HepG2 (cell line): Measurements from ENCODE around the gene TMED5. TPM values are rescaled to one million over a fixed set of nuclear protein-coding genes. Genes with fewer than 3 reads are reported as not detected.

ENCODE experiments used
- ARNTL ChIP-seq: sonication (generic); formaldehyde crosslinking; IDR thresholded peaks from 2 replicates; pipeline ENCODE4 v1.4.0; 2020; ENCODE audit warnings: mild to moderate bottlenecking, missing genetic modification reagents
- FOXK2 ChIP-seq: fragments of 450-650 bp; IDR thresholded peaks from 2 replicates; pipeline ENCODE4 v1.6.1; 2016
- FOXM1 ChIP-seq: sonication (generic); formaldehyde crosslinking; IDR thresholded peaks from 2 replicates; pipeline ENCODE4 v1.5.0; 2020; ENCODE audit warnings: missing genetic modification reagents
- HDAC2 ChIP-seq: sonication (generic); formaldehyde crosslinking; IDR thresholded peaks from 2 replicates; pipeline ENCODE4 v1.4.0; 2020; ENCODE audit warnings: missing genetic modification reagents
- HIVEP1 ChIP-seq: sonication (generic); formaldehyde crosslinking; IDR thresholded peaks from 2 replicates; pipeline ENCODE4 v1.4.0; 2020; ENCODE audit warnings: mild to moderate bottlenecking, missing genetic modification reagents
- NFKB2 ChIP-seq: sonication (generic); formaldehyde crosslinking; IDR thresholded peaks from 2 replicates; pipeline ENCODE4 v1.4.0; 2020; ENCODE audit warnings: missing genetic modification reagents, borderline replicate concordance
- NFYC ChIP-seq: IDR thresholded peaks from 2 replicates; pipeline ENCODE4 v1.6.1; 2016; ENCODE audit warnings: missing genetic modification reagents, missing compliant biosample characterization
- REPIN1 ChIP-seq: sonication (generic); formaldehyde crosslinking; IDR thresholded peaks from 2 replicates; pipeline ENCODE4 v1.8.0; 2022; ENCODE audit warnings: missing genetic modification reagents, low read depth, mild to moderate bottlenecking, borderline replicate concordance
- SMAD1 ChIP-seq: sonication (generic); formaldehyde crosslinking; IDR thresholded peaks from 2 replicates; pipeline ENCODE4 v1.4.0; 2020; ENCODE audit warnings: missing genetic modification reagents, low read depth, mild to moderate bottlenecking, borderline replicate concordance
- TEAD3 ChIP-seq: optimal IDR thresholded peaks from 2 replicates; pipeline ENCODE3; 2016; ENCODE audit warnings: borderline replicate concordance
- THYN1 ChIP-seq: sonication (generic); formaldehyde crosslinking; IDR thresholded peaks from 2 replicates; pipeline ENCODE4 v1.8.1; 2023; ENCODE audit warnings: low read depth, mild to moderate bottlenecking, moderate library complexity, missing genetic modification reagents, borderline replicate concordance
- ZNF12 ChIP-seq: sonication (generic); formaldehyde crosslinking; IDR thresholded peaks from 2 replicates; pipeline ENCODE4 v1.5.0; 2020; ENCODE audit warnings: missing genetic modification reagents
- ZNF235 ChIP-seq: sonication (generic); formaldehyde crosslinking; IDR thresholded peaks from 2 replicates; pipeline ENCODE4 v1.8.1; 2023; ENCODE audit warnings: mild to moderate bottlenecking, missing genetic modification reagents, borderline replicate concordance
- ZNF431 ChIP-seq: sonication (generic); formaldehyde crosslinking; IDR thresholded peaks from 2 replicates; pipeline ENCODE4 v1.9.0; 2022; ENCODE audit warnings: missing genetic modification reagents, low read depth, mild to moderate bottlenecking, borderline replicate concordance
- ZNF660 ChIP-seq: sonication (generic); formaldehyde crosslinking; IDR thresholded peaks from 2 replicates; pipeline ENCODE4 v1.5.1; 2020; ENCODE audit warnings: mild to moderate bottlenecking, low read depth, missing genetic modification reagents, borderline replicate concordance
- ZNF782 ChIP-seq: sonication (generic); formaldehyde crosslinking; IDR thresholded peaks from 2 replicates; pipeline ENCODE4 v1.4.0; 2020; ENCODE audit warnings: missing genetic modification reagents, mild to moderate bottlenecking, borderline replicate concordance
- polyA plus RNA-seq, 8 experiments: library from polyadenylated mRNA; depleted of rRNA in 3 of 8; stranded (reverse) in 7 of 8; unstranded in 1 of 8; fragments of >200 nt; fragmentation: Illumina TruSeq in 4 of 8; extraction: Trizol in 4 of 8; gene quantifications; 2 replicates each; pipeline versions ENCODE4 v1.2.1 to v1.2.3, GENCODE V29; 2011 to 2016; ENCODE audit warnings: low read depth in 4 of 8, missing spikeins in 1 of 8, mixed read lengths in 1 of 8; ENCODE audit not compliant: insufficient read depth in 1 of 8
- total RNA-seq, 5 experiments: library from RNA; depleted of rRNA; stranded (reverse); fragments of >200 nt; fragmentation: Illumina TruSeq; extraction: Trizol; gene quantifications; 2 replicates each; pipeline ENCODE4 v1.2.3, GENCODE V29; 2016; ENCODE audit warnings: low read depth in 1 of 5
- TF ChIP-seq, protein P1 (sequence below): sonication (generic); formaldehyde crosslinking; IDR thresholded peaks from 2 replicates; pipeline ENCODE4 v1.4.0; 2020; ENCODE audit warnings: mild to moderate bottlenecking, missing genetic modification reagents
- TF ChIP-seq, protein P2 (sequence below): sonication (generic); formaldehyde crosslinking; conservative IDR thresholded peaks from 2 replicates; pipeline ENCODE4 v1.4.0; 2020; ENCODE audit warnings: missing genetic modification reagents
- TF ChIP-seq, protein P3 (sequence below): IDR thresholded peaks from 2 replicates; pipeline ENCODE4 v1.6.1; 2016; ENCODE audit warnings: missing biosample characterization, missing genetic modification reagents, low read depth
- TF ChIP-seq, protein P4 (sequence below): sonication (generic); formaldehyde crosslinking; IDR thresholded peaks from 2 replicates; pipeline ENCODE4 v1.8.1; 2023; ENCODE audit warnings: missing genetic modification reagents, mild to moderate bottlenecking, borderline replicate concordance
- TF ChIP-seq, protein P5 (sequence below): sonication (generic); formaldehyde crosslinking; IDR thresholded peaks from 2 replicates; pipeline ENCODE4 v1.4.0; 2020; ENCODE audit warnings: missing genetic modification reagents

Gene TMED5
- total and polyA plus RNA-seq, 2 of the 13 experiments (the other 11 are each of a cell fraction or from before 2014, with no cell fraction given), result 58.1 to 99.0 TPM

DNA sequence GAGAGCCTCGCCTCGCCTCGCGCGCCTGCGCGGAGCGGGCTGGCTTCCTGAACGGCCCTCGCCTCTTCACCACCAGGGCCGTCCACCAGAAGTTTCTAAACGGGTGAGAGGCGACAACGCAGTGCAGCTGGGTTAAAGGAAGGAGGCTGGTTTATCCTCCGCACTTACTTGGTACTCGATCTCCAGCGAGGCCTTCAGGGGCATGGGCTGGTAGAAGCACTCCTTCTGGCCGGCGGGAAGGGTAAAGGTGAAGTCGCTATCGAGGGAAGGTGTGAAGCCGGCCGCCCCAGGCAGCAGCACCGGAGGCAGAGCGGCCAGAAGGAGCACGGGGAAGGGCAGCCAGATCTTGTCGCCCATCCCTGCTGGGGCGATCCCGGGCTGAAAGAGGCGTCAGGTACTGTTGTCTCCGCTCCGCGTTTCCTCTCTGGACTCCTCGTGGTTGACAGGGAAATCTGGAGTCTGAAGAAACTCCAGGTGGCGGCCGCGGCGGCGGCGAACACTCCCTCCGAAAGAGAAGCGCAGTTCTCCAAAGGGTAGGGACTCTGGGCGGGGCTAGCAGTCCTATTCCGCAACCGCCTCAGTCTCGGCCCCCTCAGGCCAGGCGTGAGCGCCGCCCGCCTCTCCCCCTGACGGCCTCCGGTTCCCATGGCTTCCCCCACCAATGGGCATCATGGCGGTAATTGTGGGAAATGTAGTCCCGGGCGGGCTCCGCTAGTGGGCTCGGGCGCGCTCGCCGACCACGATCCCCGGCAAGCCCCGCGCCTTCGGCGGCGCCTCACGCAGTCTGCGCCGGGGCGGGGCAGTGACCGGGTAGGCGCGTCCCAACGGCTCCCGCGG, at the start of gene TMED5 (continued):
- TF ChIP-seq, protein P1, sequence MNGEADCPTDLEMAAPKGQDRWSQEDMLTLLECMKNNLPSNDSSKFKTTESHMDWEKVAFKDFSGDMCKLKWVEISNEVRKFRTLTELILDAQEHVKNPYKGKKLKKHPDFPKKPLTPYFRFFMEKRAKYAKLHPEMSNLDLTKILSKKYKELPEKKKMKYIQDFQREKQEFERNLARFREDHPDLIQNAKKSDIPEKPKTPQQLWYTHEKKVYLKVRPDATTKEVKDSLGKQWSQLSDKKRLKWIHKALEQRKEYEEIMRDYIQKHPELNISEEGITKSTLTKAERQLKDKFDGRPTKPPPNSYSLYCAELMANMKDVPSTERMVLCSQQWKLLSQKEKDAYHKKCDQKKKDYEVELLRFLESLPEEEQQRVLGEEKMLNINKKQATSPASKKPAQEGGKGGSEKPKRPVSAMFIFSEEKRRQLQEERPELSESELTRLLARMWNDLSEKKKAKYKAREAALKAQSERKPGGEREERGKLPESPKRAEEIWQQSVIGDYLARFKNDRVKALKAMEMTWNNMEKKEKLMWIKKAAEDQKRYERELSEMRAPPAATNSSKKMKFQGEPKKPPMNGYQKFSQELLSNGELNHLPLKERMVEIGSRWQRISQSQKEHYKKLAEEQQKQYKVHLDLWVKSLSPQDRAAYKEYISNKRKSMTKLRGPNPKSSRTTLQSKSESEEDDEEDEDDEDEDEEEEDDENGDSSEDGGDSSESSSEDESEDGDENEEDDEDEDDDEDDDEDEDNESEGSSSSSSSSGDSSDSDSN (CRISPR knock-in tag), result peak; percentile 75
- TF ChIP-seq ZNF235 (CRISPR knock-in tag), result peak; percentile 64; the same call in 1 of the 2 replicates
- 0 out of 2 replicates have a peak, but pooled peaks have one; percentile 34 for TF ChIP-seq ZNF660
- peak; percentile 84 for TF ChIP-seq NFYC (CRISPR knock-in tag)
- TF ChIP-seq FOXM1 (CRISPR knock-in tag), result no peak
- TF ChIP-seq HDAC2, result peak; percentile 8; the same call in 1 of the 2 replicates
- TF ChIP-seq, protein P2, sequence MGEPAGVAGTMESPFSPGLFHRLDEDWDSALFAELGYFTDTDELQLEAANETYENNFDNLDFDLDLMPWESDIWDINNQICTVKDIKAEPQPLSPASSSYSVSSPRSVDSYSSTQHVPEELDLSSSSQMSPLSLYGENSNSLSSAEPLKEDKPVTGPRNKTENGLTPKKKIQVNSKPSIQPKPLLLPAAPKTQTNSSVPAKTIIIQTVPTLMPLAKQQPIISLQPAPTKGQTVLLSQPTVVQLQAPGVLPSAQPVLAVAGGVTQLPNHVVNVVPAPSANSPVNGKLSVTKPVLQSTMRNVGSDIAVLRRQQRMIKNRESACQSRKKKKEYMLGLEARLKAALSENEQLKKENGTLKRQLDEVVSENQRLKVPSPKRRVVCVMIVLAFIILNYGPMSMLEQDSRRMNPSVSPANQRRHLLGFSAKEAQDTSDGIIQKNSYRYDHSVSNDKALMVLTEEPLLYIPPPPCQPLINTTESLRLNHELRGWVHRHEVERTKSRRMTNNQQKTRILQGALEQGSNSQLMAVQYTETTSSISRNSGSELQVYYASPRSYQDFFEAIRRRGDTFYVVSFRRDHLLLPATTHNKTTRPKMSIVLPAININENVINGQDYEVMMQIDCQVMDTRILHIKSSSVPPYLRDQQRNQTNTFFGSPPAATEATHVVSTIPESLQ (CRISPR knock-in tag), result no peak
- TF ChIP-seq NFKB2 (CRISPR knock-in tag), result peak; percentile 89; the same call in 1 of the 2 replicates
- peak; percentile 88; the same call in 1 of the 2 replicates for TF ChIP-seq HIVEP1 (CRISPR knock-in tag)
- peak; percentile 78 for TF ChIP-seq ZNF431 (CRISPR knock-in tag)
- no peak for TF ChIP-seq ZNF12 (CRISPR knock-in tag)
- TF ChIP-seq SMAD1, result 0 out of 2 replicates have a peak, but pooled peaks have one; percentile 5
- TF ChIP-seq FOXK2, result no peak
- TF ChIP-seq, protein P3, sequence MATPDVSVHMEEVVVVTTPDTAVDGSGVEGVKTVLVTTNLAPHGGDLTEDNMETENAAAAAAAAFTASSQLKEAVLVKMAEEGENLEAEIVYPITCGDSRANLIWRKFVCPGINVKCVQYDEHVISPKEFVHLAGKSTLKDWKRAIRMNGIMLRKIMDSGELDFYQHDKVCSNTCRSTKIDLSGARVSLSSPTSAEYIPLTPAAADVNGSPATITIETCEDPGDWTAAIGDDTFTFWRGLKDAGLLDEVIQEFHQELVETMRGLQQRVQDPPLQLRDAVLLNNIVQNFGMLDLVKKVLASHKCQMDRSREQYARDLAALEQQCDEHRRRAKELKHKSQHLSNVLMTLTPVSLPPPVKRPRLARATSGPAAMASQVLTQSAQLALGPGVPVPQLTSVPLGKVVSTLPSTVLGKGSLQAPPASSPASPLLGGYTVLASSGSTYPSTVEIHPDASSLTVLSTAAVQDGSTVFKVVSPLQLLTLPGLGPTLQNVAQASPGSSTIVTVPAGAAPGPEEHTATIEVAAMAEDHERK (CRISPR knock-in tag), result peak; percentile 95
- TF ChIP-seq TEAD3 (CRISPR knock-in tag), result no peak
- peak; percentile 78; the same call in 1 of the 2 replicates for TF ChIP-seq ARNTL (CRISPR knock-in tag)
- no peak for TF ChIP-seq THYN1 (CRISPR knock-in tag)
- TF ChIP-seq REPIN1 (CRISPR knock-in tag), result peak; percentile 20
- TF ChIP-seq, protein P4, sequence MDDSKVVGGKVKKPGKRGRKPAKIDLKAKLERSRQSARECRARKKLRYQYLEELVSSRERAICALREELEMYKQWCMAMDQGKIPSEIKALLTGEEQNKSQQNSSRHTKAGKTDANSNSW, result peak; percentile 50; the same call in 1 of the 2 replicates
- TF ChIP-seq ZNF782 (CRISPR knock-in tag), result no peak
- TF ChIP-seq, protein P5, sequence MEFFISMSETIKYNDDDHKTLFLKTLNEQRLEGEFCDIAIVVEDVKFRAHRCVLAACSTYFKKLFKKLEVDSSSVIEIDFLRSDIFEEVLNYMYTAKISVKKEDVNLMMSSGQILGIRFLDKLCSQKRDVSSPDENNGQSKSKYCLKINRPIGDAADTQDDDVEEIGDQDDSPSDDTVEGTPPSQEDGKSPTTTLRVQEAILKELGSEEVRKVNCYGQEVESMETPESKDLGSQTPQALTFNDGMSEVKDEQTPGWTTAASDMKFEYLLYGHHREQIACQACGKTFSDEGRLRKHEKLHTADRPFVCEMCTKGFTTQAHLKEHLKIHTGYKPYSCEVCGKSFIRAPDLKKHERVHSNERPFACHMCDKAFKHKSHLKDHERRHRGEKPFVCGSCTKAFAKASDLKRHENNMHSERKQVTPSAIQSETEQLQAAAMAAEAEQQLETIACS (CRISPR knock-in tag), result peak; percentile 48; the same call in 1 of the 2 replicates
